Stimulated activated CD8-positive, alpha-beta memory T cell treated with anti-CD3 and anti-CD28 coated beads, Interleukin-12 subunit alpha, Interleukin-12 subunit beta, amount 100 ng/mL, for 4 hours (primary cell): Measurements from ENCODE around the gene COLGALT1.
"Not testable (repeated sequence)": the region's sequence is repeated elsewhere in the genome, so short reads cannot be mapped to it uniquely, and the experiment has no call there.

Experiments used
- DNase-seq: peaks from one replicate; pipeline ENCODE4 v3.0.0-alpha.2; 2020; ENCODE audit warnings: low read depth

Gene COLGALT1

DNA sequence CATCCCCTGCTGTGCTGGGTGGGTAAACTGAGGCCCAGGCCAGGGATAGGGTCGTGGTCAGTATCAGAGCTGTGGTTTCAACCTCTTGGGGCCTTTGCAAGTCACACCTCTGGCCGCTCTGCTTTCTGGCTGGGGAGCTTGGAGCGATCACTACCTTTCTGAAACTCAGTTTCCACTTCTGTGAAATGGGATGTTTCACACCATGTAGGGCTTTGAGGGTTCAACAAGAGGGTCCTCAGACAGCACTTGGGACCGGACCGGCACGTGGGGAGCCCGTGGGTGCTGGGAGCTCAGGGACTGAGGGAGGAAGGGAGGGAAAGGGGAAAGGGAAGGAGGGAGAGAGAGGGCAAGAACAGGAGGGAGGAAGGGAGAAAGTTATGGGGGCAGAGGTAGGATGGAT, 22.9 kb upstream of the COLGALT1 start:
- no peak for DNase-seq

DNA sequence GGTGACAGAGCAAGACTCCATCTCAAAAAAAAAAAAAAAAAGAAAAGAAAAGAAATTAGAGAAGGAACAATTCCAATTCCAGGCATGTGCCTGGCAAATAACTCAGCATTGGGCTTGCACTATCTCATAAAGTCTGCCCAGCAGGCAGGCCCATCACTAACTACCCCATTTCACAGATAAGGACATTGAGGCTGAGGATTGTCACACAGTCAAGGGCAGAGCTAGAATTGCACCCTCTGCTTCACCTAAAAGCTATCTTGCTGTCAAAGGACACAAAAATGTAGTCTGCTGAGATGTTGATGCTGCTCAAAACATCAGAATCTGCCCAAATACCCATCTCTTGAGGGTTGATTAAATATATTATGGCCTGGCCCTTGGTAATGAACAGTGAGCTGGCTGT, 20.7 kb upstream of the COLGALT1 start:
- no peak for DNase-seq

DNA sequence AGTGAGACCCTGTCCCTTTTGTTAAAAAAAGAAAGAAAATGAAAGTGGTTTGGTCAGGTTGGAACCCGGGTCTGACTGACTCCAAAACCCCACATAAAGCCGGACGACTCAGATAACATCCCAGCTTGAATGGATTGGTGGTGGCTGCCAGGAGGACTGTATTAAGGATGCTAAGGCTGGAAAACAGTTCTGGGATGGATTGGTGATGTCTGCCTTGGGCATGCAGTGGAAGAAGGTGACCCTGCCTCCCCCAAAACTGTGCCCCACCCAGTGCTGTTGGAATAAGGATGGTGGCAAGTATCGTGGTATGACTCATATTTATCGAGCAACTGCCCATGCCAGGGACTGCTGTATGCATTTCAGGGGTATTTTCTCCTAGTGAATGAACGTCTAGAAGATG, 18.5 kb upstream of the COLGALT1 start:
- no peak for DNase-seq

DNA sequence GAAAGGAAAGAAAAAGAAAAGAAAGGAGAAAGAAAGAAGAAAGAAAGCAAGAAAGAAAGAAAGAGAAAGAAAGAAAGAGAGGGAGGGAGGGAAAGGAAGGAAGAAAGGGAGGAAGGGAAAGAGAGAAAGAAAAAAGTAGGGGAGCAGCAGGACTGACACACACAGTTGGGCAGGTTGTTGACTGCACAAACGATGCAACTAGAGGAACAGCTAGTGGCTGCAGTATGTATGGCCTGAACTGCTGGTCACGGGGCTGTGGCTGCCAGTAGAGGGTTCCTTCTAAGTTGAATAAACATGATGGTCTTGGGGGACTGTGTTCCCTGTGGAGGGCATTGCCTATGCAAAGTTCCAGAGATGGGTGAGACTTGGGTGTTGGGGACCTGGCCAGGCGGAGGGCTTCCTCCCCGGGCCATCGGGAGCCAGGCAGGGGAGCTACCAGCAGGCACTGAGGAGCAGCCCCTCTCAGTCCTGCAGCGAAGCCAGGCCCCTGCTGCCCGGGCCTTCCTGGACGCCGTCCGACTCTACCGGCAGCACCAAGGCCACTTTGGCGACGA, 16.7 kb upstream of the COLGALT1 start:
- no peak for DNase-seq

DNA sequence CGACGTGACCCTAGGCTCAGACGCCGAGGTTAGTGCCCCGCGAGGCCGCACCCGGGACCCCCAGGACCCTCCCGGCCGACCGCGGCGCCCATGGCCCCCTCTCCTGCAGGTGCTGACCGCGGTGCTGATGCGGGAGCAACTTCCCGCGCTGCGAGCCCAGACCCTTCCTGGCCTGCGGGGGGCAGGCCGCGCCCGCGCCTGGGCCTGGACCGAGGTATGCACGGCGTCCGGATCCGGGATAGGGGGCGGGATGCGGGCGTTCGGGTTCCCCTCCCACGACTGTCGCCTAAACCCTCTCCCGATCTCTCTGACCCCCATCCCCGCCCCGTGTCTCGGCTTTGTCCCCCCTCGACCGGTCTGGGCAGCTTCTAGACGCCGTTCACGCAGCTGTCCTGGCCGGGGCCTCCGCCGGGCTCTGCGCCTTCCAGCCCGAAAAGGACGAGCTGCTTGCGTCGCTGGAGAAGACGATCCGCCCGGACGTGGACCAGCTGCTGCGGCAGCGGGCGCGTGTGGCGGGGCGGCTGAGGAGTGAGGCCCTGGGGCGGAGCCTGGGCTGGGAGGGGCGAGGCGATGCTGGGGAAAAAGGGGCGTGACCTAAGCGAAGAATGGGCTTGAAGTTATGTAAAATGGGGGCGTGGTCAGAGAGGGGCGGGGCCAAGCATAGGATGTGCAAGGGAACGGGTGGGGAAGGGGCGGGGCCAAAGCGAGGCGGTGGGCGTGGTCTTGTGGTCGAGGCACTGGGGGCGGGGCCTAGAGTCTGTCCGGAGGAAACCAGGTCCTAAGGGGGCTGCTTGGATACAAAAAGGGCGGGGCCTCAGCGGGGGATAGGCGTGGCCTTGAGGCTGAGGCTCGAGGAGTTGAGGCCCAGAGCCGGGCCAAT, 16.0 kb upstream of the COLGALT1 start:
- peak; percentile 81 for DNase-seq

DNA sequence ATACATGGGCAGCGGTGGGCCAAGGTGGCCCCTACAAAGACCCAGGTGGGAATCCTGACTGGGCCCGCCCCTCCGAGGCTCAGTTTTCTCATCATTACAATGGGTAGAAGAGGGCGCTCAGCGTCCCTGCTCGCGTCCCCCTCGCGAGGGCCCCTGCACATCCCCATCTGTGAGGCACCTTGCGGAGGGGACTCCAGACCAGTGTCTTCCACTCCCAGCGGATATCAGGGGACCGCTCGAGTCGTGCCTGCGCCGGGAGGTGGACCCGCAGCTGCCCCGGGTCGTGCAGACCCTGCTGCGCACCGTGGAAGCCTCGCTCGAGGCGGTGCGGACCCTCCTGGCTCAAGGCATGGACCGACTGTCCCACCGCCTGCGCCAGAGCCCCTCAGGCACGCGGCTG, 15.3 kb upstream of the COLGALT1 start:
- DNase-seq, result no peak

DNA sequence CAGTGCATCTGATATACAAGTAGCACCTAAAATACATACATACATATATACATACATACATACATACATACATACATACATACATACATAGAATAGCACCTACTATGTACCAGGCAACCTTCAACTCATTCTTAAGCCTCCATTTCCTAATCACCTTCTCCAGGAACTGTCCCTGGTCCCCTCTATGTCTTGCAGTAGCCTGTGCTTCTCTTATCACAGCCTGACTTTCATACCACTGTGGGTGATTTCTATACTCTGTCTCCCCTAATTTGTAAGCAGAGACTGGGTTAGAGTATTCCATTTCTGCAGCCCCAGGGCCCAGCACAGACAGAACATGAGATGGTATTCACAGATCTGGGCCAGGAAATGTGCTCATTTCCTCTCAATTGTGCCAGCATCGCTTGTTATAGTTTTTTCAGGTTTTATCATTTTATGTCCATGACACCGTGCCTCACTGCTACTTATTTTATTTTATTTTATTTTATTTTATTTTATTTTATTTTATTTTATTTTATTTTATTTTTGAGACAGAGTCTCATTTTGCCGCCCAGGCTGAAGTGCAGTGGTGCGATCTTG, 14.2 kb upstream of the COLGALT1 start:
- DNase-seq, result no peak

DNA sequence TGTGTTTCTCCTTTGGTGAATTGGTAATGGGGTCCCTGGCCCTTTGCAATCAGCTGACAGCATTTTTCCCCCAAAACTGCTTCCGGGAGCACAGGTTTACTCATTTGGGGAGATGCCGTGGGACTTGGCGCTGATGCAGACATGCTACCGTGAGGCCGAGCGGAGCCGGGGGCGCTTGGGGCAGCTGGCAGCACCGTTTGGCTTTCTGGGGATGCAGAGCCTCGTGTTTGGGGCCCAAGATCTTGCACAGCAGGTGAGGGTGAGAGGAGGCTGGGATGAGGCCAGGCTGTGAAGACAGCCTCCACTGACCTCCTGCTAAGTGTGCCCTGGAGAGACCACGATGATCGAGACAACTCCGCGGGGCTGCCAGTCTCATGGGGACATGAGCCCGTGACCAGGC, 13.4 kb upstream of the COLGALT1 start:
- no peak for DNase-seq

DNA sequence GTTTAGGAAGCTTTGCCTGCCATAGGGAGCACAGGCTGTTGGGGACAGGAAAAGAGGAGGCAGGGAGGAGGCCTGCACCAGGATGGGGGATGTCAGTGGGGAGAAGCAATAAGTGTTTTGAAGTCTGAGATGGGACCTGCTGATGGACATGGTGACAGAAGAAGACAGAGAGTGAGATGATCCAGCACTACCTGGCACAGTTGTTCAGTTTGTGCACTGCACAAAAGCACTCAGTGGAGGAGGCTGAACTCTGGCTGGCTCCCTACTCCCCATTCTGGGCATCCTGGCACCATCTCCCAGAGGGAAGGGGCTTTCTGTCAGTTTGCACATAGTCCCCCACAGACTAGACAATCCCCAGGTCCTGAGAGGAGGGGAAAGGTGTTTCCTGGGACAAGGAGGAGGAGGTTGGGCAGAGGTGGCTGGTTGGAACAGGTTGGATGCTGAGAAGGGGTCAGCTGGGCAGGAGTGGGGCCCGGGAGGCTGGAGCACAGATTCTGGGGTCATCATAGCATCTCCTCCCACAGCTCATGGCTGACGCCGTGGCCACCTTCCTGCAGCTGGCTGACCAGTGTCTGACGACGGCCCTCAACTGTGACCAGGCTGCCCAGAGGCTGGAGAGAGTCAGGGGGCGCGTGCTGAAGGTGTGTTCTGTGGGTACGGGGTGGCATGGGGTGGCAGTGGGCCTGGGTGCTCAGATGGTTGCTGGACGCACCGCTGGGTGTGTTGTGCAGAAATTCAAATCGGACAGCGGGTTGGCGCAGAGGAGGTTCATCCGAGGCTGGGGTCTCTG, 12.5 kb upstream of the COLGALT1 start:
- DNase-seq, result no peak

DNA sequence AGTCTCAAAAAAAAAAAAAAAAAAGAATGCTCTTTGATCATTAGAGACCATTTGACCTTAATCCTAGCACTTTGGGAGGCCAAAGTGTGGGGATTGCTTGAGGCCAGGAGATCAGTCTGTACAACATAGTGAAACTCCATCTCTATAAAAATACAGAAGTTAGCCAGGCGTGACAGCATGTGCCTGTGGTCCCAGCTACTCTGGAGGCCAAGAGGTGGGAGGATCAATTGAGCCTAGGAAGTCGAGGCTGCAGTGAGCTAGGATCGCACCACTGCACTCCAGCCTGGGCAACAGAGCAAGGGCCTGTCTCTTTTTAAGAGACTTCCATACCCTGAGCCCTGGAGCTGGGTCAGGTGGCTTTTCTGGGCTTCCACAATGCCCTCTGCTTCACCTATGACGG, 11.5 kb upstream of the COLGALT1 start:
- DNase-seq, result no peak

DNA sequence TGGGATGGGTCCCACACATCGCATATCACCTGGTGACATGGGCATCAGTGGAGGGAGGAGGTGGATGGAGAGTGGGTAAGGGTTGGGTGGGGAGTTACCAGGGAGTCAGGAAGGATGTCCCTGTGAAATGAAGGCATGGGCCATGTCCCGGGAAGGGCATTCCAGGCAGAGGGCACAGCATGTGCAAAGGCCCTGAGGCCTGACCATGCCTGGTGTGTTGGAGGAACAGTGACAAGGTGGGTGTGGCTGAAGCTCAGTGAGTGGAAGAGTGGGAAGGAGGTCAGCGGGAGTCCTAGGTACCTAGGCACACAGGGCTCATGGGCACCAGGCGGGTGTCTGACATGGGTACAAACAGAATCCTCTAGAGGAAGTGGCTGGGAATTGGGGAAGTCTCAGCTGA, 11.0 kb upstream of the COLGALT1 start:
- no peak for DNase-seq

DNA sequence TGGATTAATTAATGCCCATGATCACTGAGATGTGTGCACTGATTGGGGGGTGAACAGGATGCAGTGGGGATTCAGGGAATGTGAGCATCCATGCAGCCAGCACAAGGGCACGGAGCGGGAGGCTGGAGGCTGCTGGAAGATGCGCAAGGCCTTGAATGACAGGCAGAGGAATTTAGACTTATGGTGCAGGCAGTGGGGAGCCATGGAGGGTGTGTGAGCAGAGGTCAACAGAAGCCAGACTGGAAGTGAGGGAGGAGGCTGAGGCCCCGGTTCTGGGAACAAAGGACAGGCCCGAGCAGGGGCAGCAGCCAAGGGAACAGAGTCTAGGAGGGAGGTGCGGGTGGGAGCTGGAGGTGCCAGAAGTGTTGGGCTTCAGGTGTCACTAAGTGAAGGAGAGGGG, 7.3 kb upstream of the COLGALT1 start:
- DNase-seq, result no peak

DNA sequence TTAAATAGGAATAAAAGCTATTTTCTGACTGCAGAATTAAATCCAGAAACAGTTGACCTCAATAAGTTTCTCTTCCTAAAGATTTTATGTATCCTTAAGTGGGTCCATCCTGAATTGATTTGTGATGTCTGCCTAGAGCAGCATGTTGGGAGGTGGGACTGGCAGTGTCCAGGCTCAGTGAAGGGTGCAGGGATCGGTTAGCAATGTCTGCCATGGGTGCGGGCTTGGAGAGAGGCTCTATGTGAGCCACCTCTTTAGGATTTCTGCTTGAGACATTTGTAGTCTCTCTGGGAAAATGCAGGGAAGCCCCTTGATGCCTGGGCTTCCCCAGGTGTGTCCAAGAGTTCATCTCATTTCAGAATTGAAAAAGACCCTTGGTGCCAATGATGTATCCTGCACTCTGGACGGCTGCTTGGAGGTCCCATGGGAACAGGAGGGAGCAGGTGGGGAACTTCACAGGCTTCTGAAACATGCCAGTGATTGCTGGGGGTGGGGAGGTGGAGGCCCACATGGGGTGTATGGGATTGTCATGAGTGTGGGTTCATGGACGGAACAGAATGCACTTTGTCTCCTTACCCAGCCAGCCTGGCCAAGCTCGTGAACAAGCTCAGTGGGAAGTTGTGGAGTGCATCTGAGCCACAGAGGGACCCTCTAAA, 6.2 kb upstream of the COLGALT1 start:
- no peak for DNase-seq

DNA sequence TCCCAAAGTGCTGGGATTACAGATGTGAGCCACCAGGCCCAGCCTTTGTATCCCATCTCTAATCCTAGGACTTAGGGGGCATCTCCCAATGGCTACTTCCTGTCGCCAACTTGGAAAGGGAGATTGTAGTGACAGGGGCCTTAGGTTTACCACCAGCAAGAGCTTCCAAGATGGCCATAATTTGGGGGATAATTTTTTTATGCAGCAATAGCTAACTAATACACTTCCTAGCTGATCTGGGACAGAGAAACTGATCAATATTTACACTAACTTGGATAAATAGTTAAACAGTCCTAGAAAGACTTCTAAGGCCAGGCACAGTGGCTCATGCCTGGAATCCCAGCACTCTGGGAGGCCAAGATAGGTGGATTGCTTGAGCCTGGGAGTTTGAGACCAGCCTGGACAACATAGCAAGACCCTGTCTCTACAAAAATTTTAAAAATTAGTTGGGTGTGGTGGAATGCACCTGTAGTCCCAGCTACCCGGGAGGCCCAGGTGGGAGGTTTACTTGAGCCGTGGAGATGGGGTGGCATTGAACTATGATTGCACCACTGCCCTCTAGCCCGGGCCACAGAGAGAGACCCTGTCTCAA, 5.3 kb upstream of the COLGALT1 start:
- no peak for DNase-seq

DNA sequence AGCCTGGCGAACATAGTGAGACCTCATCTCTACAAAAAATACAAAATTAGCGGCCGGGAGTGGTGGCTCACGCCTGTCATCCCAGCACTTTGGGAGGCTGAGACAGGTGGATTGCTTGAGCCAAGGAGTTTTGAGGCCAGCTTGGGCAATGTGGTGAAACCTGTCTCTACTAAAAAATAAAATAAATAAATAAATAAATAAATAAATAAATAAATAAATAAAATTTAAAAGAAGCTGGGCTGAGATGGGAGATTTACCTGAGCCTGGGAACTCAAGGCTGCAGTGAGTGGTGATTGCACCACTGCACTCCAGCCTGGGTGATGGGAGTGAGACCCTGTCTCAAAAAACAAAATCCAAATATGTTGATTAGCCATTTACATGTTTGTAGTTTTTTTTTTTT, 2.7 kb upstream of the COLGALT1 start:
- not testable (repeated sequence) for DNase-seq

DNA sequence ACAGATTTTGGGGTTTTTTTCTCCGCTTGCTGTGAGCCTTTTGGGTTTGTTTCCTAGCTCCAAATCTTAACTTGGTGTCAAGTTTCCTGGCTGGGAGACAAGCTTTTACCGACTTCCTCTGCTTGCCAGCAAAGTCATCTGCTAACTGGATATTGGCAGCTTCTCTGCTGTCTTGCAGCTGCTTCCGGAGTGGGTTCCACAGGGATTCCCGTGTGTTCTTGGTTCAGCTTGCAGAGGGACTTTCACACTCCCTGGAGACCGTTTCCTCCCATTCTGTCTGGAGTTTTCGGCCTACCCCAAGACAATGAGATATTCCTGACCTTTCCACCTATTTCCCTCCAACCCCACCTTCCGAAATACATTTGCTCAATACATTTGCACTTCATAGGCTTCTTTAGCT, 2.2 kb upstream of the COLGALT1 start:
- no peak for DNase-seq

DNA sequence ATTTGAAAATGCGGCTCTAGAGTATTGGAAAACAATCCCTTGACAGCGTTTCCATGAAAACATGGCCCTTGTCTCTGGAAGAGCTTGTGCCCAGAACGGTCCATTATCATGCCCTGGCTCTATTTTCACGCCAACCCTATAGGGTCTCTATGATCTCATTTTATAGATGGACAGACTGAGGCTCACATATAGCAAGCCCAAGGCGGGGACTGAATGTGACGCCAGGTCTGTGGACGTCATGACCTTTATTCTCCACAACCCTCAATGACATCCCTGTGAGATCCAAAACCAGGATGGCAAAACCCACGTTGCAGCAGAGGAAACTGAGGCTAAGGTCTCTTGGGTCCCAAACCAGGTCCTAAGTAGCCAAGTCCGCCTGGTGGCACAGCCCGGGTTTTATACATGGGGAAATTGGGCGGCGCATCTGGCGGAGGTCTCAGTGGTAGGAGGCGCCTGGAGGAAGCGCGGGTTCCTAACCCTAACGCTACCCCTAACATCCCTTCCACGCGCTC, 425 bp upstream of the COLGALT1 start:
- DNase-seq, result no peak

DNA sequence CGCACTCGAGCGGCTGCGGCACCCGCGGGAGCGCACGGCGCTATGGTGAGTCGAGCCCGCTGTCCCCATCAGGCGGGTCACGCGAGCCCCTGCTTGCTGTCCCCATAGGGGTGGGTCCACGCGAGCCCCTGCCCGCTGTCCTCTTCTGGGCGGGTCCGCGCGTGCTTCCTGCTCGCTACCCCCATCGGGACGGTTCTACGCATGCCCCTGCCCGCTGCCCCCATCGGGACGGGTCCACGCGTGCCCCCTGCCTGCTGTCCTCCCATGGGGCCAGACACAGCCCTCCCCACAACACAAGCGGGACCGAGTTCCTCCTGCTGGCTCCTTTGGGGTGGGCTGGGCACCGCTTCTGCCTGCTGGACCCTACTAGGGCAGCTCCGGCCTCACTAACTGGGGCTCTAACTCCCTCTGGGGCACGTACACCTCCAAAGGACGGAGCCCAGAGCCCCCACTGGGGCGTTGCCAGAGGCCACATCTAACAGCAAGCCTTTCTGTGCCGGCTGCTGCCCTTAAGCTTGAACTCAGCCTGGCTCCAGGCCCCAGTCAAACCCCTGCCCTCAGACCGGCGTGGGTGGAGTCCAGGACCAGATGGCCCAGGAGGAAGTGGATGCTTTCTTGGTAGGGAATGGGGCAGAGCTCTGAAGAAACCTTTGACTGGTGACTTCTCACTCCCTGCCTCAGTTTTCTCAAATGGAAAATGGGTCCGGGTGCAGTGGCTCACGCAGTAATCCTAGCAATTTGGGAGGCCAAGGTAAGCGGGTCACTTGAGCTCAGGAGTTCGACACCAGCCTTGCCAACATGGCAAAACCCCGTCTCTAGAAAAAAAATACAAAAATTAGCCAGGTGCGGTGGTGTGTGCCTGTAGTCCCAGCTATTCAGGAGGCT, 722 bp downstream of the COLGALT1 start:
- DNase-seq, result no peak

DNA sequence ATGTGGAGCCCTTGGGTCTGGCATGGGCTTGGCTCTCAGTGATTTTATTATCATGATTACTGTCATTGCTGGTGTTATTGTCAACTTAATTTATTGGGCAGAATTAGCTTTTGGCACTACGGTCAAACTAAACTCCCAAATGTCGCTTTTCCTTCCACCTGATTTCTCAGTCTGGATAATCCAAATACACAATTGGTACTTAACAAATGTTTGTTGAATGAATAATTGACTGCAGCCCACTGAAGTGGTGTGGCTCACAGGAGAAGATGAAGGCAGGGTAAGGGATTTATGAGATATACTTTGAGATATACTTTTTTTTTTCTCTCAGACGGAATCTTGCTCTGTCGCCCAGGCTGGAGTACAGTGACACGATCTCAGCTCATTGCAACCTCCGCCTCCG, 1.5 kb downstream of the COLGALT1 start:
- no peak for DNase-seq

DNA sequence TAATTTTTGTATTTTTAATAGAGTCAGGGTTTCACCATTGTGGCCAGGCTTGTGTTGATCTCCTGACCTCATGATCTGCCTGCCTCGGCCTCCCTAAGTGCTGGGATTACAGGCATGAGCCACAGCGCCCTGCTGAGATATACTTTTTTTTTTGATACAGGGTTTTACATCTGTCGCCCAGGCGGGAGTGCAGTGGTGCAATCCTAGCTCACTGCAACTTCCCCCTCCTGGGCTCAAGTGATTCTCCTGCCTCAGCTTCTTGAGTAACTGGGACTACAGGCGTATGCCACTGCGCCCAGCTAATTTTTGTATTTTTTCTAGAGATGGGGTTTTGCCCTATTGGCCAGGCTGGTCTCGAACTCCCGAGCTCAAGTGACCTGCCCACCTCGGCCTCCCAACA, 2.0 kb downstream of the COLGALT1 start:
- no peak for DNase-seq

DNA sequence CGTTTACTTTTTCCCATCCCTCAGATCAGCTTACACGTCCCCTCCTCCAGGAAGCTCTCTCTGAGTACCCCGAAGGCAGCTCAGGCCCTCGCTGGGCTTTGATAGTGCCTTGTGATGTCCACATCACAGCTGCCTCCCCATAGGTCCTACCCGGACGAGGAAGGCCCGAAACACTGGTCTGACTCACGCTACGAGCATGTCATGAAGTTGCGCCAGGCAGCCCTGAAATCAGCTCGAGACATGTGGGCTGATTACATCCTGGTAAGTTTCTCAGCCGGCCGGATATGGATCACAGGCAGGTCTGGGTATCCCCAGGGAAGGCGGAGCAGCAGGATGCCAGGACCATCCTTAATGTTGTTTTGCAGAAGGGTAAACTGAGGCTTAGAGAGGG, 4.8 kb downstream of the COLGALT1 start:
- no peak for DNase-seq
